LNCaP clone FGC (cell line): Measurements from ENCODE around the gene KCNT2.

Experiments
- DNase-seq: peaks from one replicate; pipeline ENCODE4 v3.0.0-alpha.2; 2011; ENCODE audit warnings: low read depth
- H3K4me3 ChIP-seq: 2 replicates; pipeline ENCODE4 v1.5.1; 2011; ENCODE audit warnings: mild to moderate bottlenecking, low read depth, low read length, control low read depth
- CTCF ChIP-seq: IDR thresholded peaks from 2 replicates; pipeline ENCODE4 v1.5.1; 2012; ENCODE audit warnings: mild to moderate bottlenecking; ENCODE audit not compliant: control insufficient read depth, insufficient read depth; ENCODE audit errors: extremely low read depth

The KCNT2 gene

GRCh38 chr1:196317535-196318522 is 290.4 kb downstream of the KCNT2 start:
- no peak overlapping the region for H3K4me3 ChIP-seq
- TF ChIP-seq CTCF, result peak; percentile 80
- DNase-seq, result no peak

GRCh38 chr1:196312739-196313138 is 295.5 kb downstream of the KCNT2 start:
- H3K4me3 ChIP-seq, result no peak overlapping the region
- DNase-seq, result no peak
- TF ChIP-seq CTCF, result no peak

- no peak overlapping the region for H3K4me3 ChIP-seq
- DNase-seq, result peak; percentile 13
- peak; percentile 40 for TF ChIP-seq CTCF
Observed at GRCh38 chr1:196309386-196309785, 298.9 kb downstream of the KCNT2 start.

GRCh38 chr1:196308176-196308575 is 300.1 kb downstream of the KCNT2 start:
- no peak for TF ChIP-seq CTCF
- H3K4me3 ChIP-seq, result no peak overlapping the region
- no peak for DNase-seq

GRCh38 chr1:196306421-196306820 is 301.8 kb downstream of the KCNT2 start:
- no peak for DNase-seq
- no peak for TF ChIP-seq CTCF
- H3K4me3 ChIP-seq, result no peak overlapping the region

GRCh38 chr1:196305216-196305615 is 303.0 kb downstream of the KCNT2 start:
- DNase-seq, result no peak
- no peak for TF ChIP-seq CTCF
- no peak overlapping the region for H3K4me3 ChIP-seq
